Endothelial cell of umbilical vein (primary cell): ENCODE measurements around the gene DIP2C.

ENCODE experiments used
- CTCF ChIP-seq, 2 donors: IDR thresholded peaks; 1 replicate in 1 of 2; 2 replicates in 1 of 2; pipeline ENCODE4 v1.5.1; 2011; ENCODE audit warnings: low read length in 2 of 2, mild to moderate bottlenecking in 2 of 2, moderate library complexity in 2 of 2, control low read depth in 1 of 2, inconsistent platforms in 1 of 2, low read depth in 1 of 2; ENCODE audit not compliant: insufficient read depth in 1 of 2; ENCODE audit errors: extremely low read depth in 1 of 2
- EZH2 ChIP-seq: IDR thresholded peaks from 2 replicates; pipeline ENCODE4 v1.6.1; 2012; ENCODE audit warnings: borderline replicate concordance, low read depth, mild to moderate bottlenecking, moderate library complexity, low read length, inconsistent platforms; ENCODE audit not compliant: severe bottlenecking
- FOS ChIP-seq: IDR thresholded peaks from 2 replicates; pipeline ENCODE4 v1.6.1; 2011; ENCODE audit warnings: mild to moderate bottlenecking, low read length, moderate library complexity, borderline replicate concordance; ENCODE audit not compliant: insufficient read depth
- GATA2 ChIP-seq: IDR thresholded peaks from 2 replicates; pipeline ENCODE4 v1.7.0; 2011; ENCODE audit warnings: low read depth, mild to moderate bottlenecking, moderate library complexity, mixed read lengths, low read length; ENCODE audit not compliant: insufficient read length, insufficient read depth
- JUN ChIP-seq: IDR thresholded peaks from 2 replicates; pipeline ENCODE4 v1.6.1; 2011; ENCODE audit warnings: borderline replicate concordance, low read depth; ENCODE audit not compliant: insufficient read length, insufficient read depth
- MAX ChIP-seq: IDR thresholded peaks from 2 replicates; pipeline ENCODE4 v1.6.1; 2011; ENCODE audit not compliant: insufficient read depth, insufficient read length
- MYC ChIP-seq: IDR thresholded peaks from one replicate; pipeline ENCODE4 v1.6.1; 2011; ENCODE audit warnings: mild to moderate bottlenecking, low read depth, low read length
- POLR2A ChIP-seq: IDR thresholded peaks from 2 replicates; pipeline ENCODE4 v1.6.1; 2012; ENCODE audit warnings: low read depth, mild to moderate bottlenecking, control low read depth, low read length
- POLR2AphosphoS5 ChIP-seq: IDR thresholded peaks from 2 replicates; pipeline ENCODE4 v1.6.1; 2012; ENCODE audit warnings: low read depth, mild to moderate bottlenecking, control low read depth, low read length, moderate library complexity; ENCODE audit not compliant: insufficient read depth

GRCh38 chr10:246431-246830, 443.0 kb downstream of the DIP2C start:
- no peak for TF ChIP-seq CTCF (IDR thresholded peaks at IDR 0.05; ENCODE audit: extremely low read depth in 1 of 2, insufficient read depth in 1 of 2, low read depth in 1 of 2, low read length in 2 of 2)
- no peak for TF ChIP-seq POLR2A
- no peak for TF ChIP-seq MAX
- TF ChIP-seq POLR2AphosphoS5, result no peak
- TF ChIP-seq EZH2, result no peak
- no peak for TF ChIP-seq FOS
- TF ChIP-seq JUN, result no peak
- no peak for TF ChIP-seq MYC
- TF ChIP-seq GATA2, result no peak
